Activated CD4-positive, alpha-beta T cell treated with anti-CD3 and anti-CD28 coated beads, Interleukin-2, amount 10 ng/mL, durations not matched to agents 7 days and 5 days (primary cell): ENCODE results near the gene PLD6. TPM values are rescaled to one million over a fixed set of nuclear protein-coding genes. Genes with fewer than 3 reads are reported as not detected.

Experiments
- CTCF ChIA-PET: fragments of 350-600 bp; sonication (Branson Sonifier 250); formaldehyde crosslinking; loops from one replicate; lab custom pipeline; 2021; ENCODE audit warnings: antibody characterized with exemption; lab: Charles Lee
- POLR2A ChIA-PET: fragments of 350-600 bp; sonication (Branson Sonifier 250); formaldehyde crosslinking; loops from one replicate; lab custom pipeline; 2021; ENCODE audit warnings: antibody characterized with exemption; lab: Charles Lee
- DNase-seq: peaks from one replicate; pipeline ENCODE4 v3.0.0-alpha.2; 2020
- H3K27ac Mint-ChIP-seq: one replicate; pipeline ENCODE4 v1.8.0; 2021; ENCODE audit warnings: mild to moderate bottlenecking, moderate library complexity, mixed read lengths
- H3K27me3 Mint-ChIP-seq: one replicate; pipeline ENCODE4 v1.8.0; 2021; ENCODE audit warnings: mixed read lengths
- H3K36me3 Mint-ChIP-seq: one replicate; pipeline ENCODE4 v1.8.0; 2021; ENCODE audit warnings: low read depth, mixed read lengths
- H3K4me1 Mint-ChIP-seq: one replicate; pipeline ENCODE4 v1.8.0; 2021; ENCODE audit warnings: mixed read lengths
- H3K4me3 Mint-ChIP-seq: one replicate; pipeline ENCODE4 v1.8.0; 2021; ENCODE audit warnings: mild to moderate bottlenecking, moderate library complexity, mixed read lengths
- H3K9me3 Mint-ChIP-seq: one replicate; pipeline ENCODE4 v1.8.0; 2021; ENCODE audit warnings: mixed read lengths
- total RNA-seq, 2 experiments: library from RNA; stranded (reverse); gene quantifications; one replicate each; pipeline ENCODE4 v1.2.3, GENCODE V29; 2021

Gene PLD6
- total RNA-seq, 2 experiments from 2014 or later = 10.9 to 11.8 TPM

- Mint-ChIP-seq H3K4me3 (no peak overlapping the region), H3K9me3 (no peaks in the 10 kb centered on the region), H3K4me1 (peaks cover 61% of the 10 kb centered on the region), H3K27me3 (no peaks in the 10 kb centered on the region), H3K27ac (peak overlapping the region; percentile 78), H3K36me3 (peaks cover 66% of the 10 kb centered on the region)
- CTCF ChIA-PET = interaction anchor here (0.5 to 1.3 kb wide), 5 partner anchors 8 to 76 kb away, joined by 3 to 4 read pairs (median 3); no protein-coding TSS in a partner anchor
- no peak for DNase-seq
- POLR2A ChIA-PET = no interaction called here
Measured at GRCh38 chr17:17170346-17170985, 35.7 kb downstream of the PLD6 start.

- Mint-ChIP-seq H3K9me3 (no peaks in the 10 kb centered on the region), H3K4me3 (no peak overlapping the region), H3K27ac (peak overlapping the region; percentile 31), H3K36me3 (peaks cover 66% of the 10 kb centered on the region), H3K27me3 (no peaks in the 10 kb centered on the region), H3K4me1 (peaks cover 51% of the 10 kb centered on the region)
- CTCF ChIA-PET = interaction anchor here (0.6 to 1.4 kb wide), 2 partner anchors 10 to 178 kb away, joined by 3 to 5 read pairs; no protein-coding TSS in a partner anchor
- POLR2A ChIA-PET = no interaction called here
- DNase-seq = no peak
Measured at GRCh38 chr17:17169396-17169795, 36.7 kb downstream of the PLD6 start.

- Mint-ChIP-seq H3K9me3 (no peaks in the 10 kb centered on the region), H3K36me3 (peaks cover 57% of the 10 kb centered on the region), H3K27me3 (no peaks in the 10 kb centered on the region), H3K4me1 (peaks cover 46% of the 10 kb centered on the region), H3K4me3 (no peak overlapping the region), H3K27ac (peak overlapping the region; percentile 7)
- no peak for DNase-seq
- ChIA-PET CTCF (interaction anchor here (0.6 to 1.4 kb wide), 3 partner anchors 9 to 88 kb away, joined by 3 to 5 read pairs (median 5); no protein-coding TSS in a partner anchor), POLR2A (interaction anchor here (0.5 kb wide), 1 partner anchor 9 kb away, joined by 4 read pairs; no protein-coding TSS in a partner anchor)
Measured at GRCh38 chr17:17168401-17168800, 37.7 kb downstream of the PLD6 start.

DNA sequence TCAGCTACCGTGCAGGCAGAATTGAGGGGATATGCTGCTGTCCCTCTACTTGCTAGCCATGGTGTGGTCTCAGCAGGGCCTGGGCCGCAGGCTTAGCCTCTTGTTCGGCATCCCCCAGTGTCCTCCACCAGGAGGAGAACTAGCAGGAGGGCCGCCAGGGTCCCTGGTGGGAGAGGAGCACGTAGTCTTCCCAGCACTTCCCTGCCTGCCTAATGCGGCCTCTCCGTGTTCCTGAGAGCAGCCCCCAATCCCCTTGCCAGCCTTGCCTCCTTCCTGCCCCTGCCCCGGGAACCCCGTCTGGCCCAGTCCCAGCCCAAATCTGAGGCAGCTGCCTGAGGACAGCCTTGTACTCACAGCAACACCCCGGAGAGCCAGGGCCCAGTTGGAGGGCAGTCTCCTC lies 38.1 kb downstream of the PLD6 start:
- Mint-ChIP-seq H3K27me3 (no peaks in the 10 kb centered on the region), H3K9me3 (no peaks in the 10 kb centered on the region), H3K27ac (peak overlapping the region; percentile 7), H3K36me3 (peaks cover 59% of the 10 kb centered on the region), H3K4me1 (peaks cover 46% of the 10 kb centered on the region), H3K4me3 (no peak overlapping the region)
- DNase-seq = no peak
- ChIA-PET CTCF (interaction anchor here (1.1 to 1.6 kb wide), 3 partner anchors 8 to 21 kb away, joined by 3 to 8 read pairs (median 5); no protein-coding TSS in a partner anchor), POLR2A (no interaction called here)

- Mint-ChIP-seq H3K36me3 (peaks cover 55% of the 10 kb centered on the region), H3K27ac (peak overlapping the region; percentile 21), H3K9me3 (no peaks in the 10 kb centered on the region), H3K4me1 (peaks cover 40% of the 10 kb centered on the region), H3K4me3 (no peak overlapping the region), H3K27me3 (no peaks in the 10 kb centered on the region)
- ChIA-PET CTCF (interaction anchor here (1.1 to 1.6 kb wide), 2 partner anchors 11 to 22 kb away, joined by 3 to 8 read pairs; no protein-coding TSS in a partner anchor), POLR2A (no interaction called here)
- no peak for DNase-seq
Measured at GRCh38 chr17:17167356-17167755, 38.8 kb downstream of the PLD6 start.

GRCh38 chr17:17166446-17166845 lies 39.7 kb downstream of the PLD6 start:
- no peak for DNase-seq
- ChIA-PET CTCF (interaction anchor here (1.6 kb wide), 1 partner anchor 12 kb away, joined by 8 read pairs; no protein-coding TSS in a partner anchor), POLR2A (no interaction called here)
- no peak overlapping the region for H3K4me3 Mint-ChIP-seq
- peaks cover 32% of the 10 kb centered on the region for H3K4me1 Mint-ChIP-seq
- H3K36me3 Mint-ChIP-seq = peaks cover 51% of the 10 kb centered on the region
- no peaks in the 10 kb centered on the region for H3K27me3 Mint-ChIP-seq
- no peak overlapping the region for H3K27ac Mint-ChIP-seq
- no peaks in the 10 kb centered on the region for H3K9me3 Mint-ChIP-seq

GRCh38 chr17:17165666-17166308 lies 40.3 kb downstream of the PLD6 start:
- no peak for DNase-seq
- H3K27me3 Mint-ChIP-seq = no peaks in the 10 kb centered on the region
- peaks cover 50% of the 10 kb centered on the region for H3K36me3 Mint-ChIP-seq
- H3K9me3 Mint-ChIP-seq = no peaks in the 10 kb centered on the region
- no peak overlapping the region for H3K27ac Mint-ChIP-seq
- POLR2A ChIA-PET = no interaction called here
- CTCF ChIA-PET = interaction anchor here (1.2 to 2.6 kb wide), 2 partner anchors 24 to 35 kb away, joined by 3 to 7 read pairs; no protein-coding TSS in a partner anchor
- H3K4me1 Mint-ChIP-seq = peaks cover 25% of the 10 kb centered on the region
- no peak overlapping the region for H3K4me3 Mint-ChIP-seq

- ChIA-PET CTCF (interaction anchor here (1.2 to 2.6 kb wide), 6 partner anchors 9 to 36 kb away, joined by 3 to 7 read pairs (median 6); no protein-coding TSS in a partner anchor), POLR2A (no interaction called here)
- DNase-seq = no peak
- Mint-ChIP-seq H3K9me3 (no peaks in the 10 kb centered on the region), H3K4me3 (no peak overlapping the region), H3K27me3 (no peaks in the 10 kb centered on the region), H3K36me3 (peaks cover 55% of the 10 kb centered on the region), H3K27ac (no peak overlapping the region), H3K4me1 (peaks cover 22% of the 10 kb centered on the region)
Measured at GRCh38 chr17:17164676-17165075, 41.5 kb downstream of the PLD6 start.

DNA sequence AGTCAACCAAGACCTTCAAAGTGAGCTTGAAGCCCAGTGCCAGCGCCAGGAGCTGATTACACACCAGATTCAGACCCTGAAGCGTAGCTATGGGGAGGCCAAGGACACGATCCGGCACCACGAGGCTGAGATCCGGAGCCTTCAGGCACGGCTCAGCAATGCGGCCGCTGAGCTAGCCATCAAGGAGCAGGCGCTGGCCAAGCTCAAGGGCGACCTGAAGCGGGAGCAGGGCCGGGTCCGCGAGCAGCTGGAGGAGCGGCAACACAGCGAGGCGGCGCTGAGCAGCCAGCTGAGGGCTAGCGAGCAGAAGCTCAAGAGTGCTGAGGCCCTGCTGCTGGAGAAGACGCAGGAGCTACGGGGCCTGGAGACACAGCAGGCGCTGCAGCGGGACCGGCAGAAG lies 42.0 kb downstream of the PLD6 start:
- no peaks in the 10 kb centered on the region for H3K9me3 Mint-ChIP-seq
- ChIA-PET POLR2A (no interaction called here), CTCF (interaction anchor here (1.0 to 2.6 kb wide), 6 partner anchors 8 to 27 kb away, joined by 3 to 7 read pairs (median 6); no protein-coding TSS in a partner anchor)
- H3K27ac Mint-ChIP-seq = no peak overlapping the region
- no peak overlapping the region for H3K4me3 Mint-ChIP-seq
- H3K36me3 Mint-ChIP-seq = peaks cover 53% of the 10 kb centered on the region
- peaks cover 17% of the 10 kb centered on the region for H3K4me1 Mint-ChIP-seq
- H3K27me3 Mint-ChIP-seq = no peaks in the 10 kb centered on the region
- DNase-seq = no peak

- Mint-ChIP-seq H3K9me3 (no peaks in the 10 kb centered on the region), H3K27me3 (no peaks in the 10 kb centered on the region), H3K4me1 (peaks cover 8% of the 10 kb centered on the region), H3K36me3 (peaks cover 41% of the 10 kb centered on the region), H3K27ac (no peak overlapping the region), H3K4me3 (no peak overlapping the region)
- CTCF ChIA-PET = interaction anchor here (0.9 kb wide), 1 partner anchor 16 kb away, joined by 3 read pairs; no protein-coding TSS in a partner anchor
- POLR2A ChIA-PET = no interaction called here
- no peak for DNase-seq
Measured at GRCh38 chr17:17161759-17162158, 44.4 kb downstream of the PLD6 start.

DNA sequence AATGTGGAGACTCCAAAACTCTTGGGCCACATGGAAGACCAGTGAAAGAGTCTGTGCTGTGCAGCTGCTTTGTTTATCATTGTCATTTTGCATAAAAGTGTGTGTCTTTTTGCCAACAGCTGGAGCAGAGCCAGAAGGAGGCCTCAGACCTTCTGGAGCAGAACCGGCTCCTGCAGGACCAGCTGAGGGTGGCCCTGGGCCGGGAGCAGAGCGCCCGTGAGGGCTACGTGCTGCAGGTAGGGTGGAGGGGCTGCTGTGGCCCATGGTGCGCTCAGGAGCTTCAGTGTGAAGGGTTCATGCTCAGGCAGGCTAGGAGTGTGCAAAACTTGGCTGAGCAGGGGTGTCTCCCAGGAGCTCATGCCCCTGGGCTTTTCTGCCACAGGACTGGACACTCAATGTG lies 45.0 kb downstream of the PLD6 start:
- DNase-seq = no peak
- no peaks in the 10 kb centered on the region for H3K9me3 Mint-ChIP-seq
- peaks cover 46% of the 10 kb centered on the region for H3K36me3 Mint-ChIP-seq
- H3K27ac Mint-ChIP-seq = no peak overlapping the region
- peaks cover 11% of the 10 kb centered on the region for H3K4me1 Mint-ChIP-seq
- ChIA-PET CTCF (interaction anchor here (0.9 kb wide), 1 partner anchor 17 kb away, joined by 3 read pairs; no protein-coding TSS in a partner anchor), POLR2A (no interaction called here)
- no peak overlapping the region for H3K4me3 Mint-ChIP-seq
- H3K27me3 Mint-ChIP-seq = no peaks in the 10 kb centered on the region

- Mint-ChIP-seq H3K36me3 (peaks cover 49% of the 10 kb centered on the region), H3K9me3 (no peaks in the 10 kb centered on the region), H3K27me3 (no peaks in the 10 kb centered on the region), H3K27ac (no peak overlapping the region), H3K4me3 (no peak overlapping the region), H3K4me1 (peaks cover 26% of the 10 kb centered on the region)
- DNase-seq = no peak
- ChIA-PET CTCF (interaction anchor here (0.6 to 2.0 kb wide), 3 partner anchors 9 to 25 kb away, joined by 3 to 5 read pairs (median 3); no protein-coding TSS in a partner anchor), POLR2A (no interaction called here)
Measured at GRCh38 chr17:17159571-17159970, 46.6 kb downstream of the PLD6 start.
